SK-N-SH (cell line): ENCODE measurements around the gene GDPD2. TPM values are rescaled to one million over a fixed set of nuclear protein-coding genes. Genes with fewer than 3 reads are reported as not detected.

Experiments used
- CTCF ChIA-PET: fragments of 300-600, 350-600 bp; formaldehyde crosslinking; extraction: SDS; loops from one replicate; lab custom pipeline; 2021; lab: Yijun Ruan, JAX
- POLR2A ChIA-PET: fragments of 350-600 bp; sonication (Branson Sonifier 250); formaldehyde crosslinking; extraction: SDS; loops from one replicate; lab custom pipeline; 2020; ENCODE audit warnings: antibody characterized with exemption, inconsistent platforms; lab: Yijun Ruan, JAX
- DNase-seq: peaks from one replicate; pipeline ENCODE4 v3.0.0; 2012
- H2AFZ ChIP-seq: fragments of 200-600 bp; sonication (generic); 2 replicates; pipeline ENCODE4 v1.8.1; 2016; ENCODE audit warnings: antibody characterized with exemption, mild to moderate bottlenecking, low read depth
- H3F3A ChIP-seq: fragments of 200-600 bp; sonication (generic); replicated peaks from 2 replicates; pipeline ENCODE3; 2016; ENCODE audit warnings: antibody characterized with exemption, mild to moderate bottlenecking; ENCODE audit not compliant: insufficient read depth
- H3K27ac ChIP-seq, 2 experiments: fragments of 200-500 bp in 1 of 2; fragments of 200-600 bp in 1 of 2; sonication (Bioruptor generic) in 1 of 2; sonication (generic), shearing (Covaris generic) in 1 of 2; 2 replicates each; pipeline versions ENCODE4 v1.5.1 to v1.6.1; 2014 to 2016; ENCODE audit warnings: low read depth in 2 of 2, inconsistent platforms in 1 of 2, low read length in 1 of 2, mild to moderate bottlenecking in 1 of 2, mixed read lengths in 1 of 2
- H3K27me3 ChIP-seq: fragments of 200-600 bp; sonication (generic), shearing (Covaris generic); 2 replicates; pipeline ENCODE4 v1.6.1; 2016; ENCODE audit warnings: mixed run types; ENCODE audit not compliant: insufficient read depth
- H3K36me3 ChIP-seq, 2 experiments: fragments of 200-500 bp in 1 of 2; fragments of 200-600 bp in 1 of 2; sonication (Bioruptor generic) in 1 of 2; sonication (generic) in 1 of 2; replicated peaks in 1 of 2; 2 replicates each; pipeline versions ENCODE3 to v1.5.1; 2014 to 2016; ENCODE audit warnings: low read length in 1 of 2, mild to moderate bottlenecking in 1 of 2; ENCODE audit not compliant: insufficient read depth in 2 of 2, control insufficient read depth in 1 of 2
- H3K4me1 ChIP-seq, 2 experiments: fragments of 200-500 bp in 1 of 2; fragments of 200-600 bp in 1 of 2; sonication (Bioruptor generic) in 1 of 2; sonication (generic), shearing (Covaris generic) in 1 of 2; 2 replicates each; pipeline versions ENCODE4 v1.5.1 to v1.6.1; 2014 to 2016; ENCODE audit warnings: low read depth in 1 of 2, low read length in 1 of 2, mixed run types in 1 of 2; ENCODE audit not compliant: insufficient read depth in 2 of 2, control insufficient read depth in 1 of 2
- H3K4me2 ChIP-seq: fragments of 200-600 bp; sonication (generic), shearing (Covaris generic); 2 replicates; pipeline ENCODE4 v1.6.1; 2017; ENCODE audit warnings: mixed run types
- H3K4me3 ChIP-seq, 2 experiments: fragments of 200-500 bp in 1 of 2; fragments of 200-600 bp in 1 of 2; sonication (Bioruptor generic) in 1 of 2; sonication (generic), shearing (Covaris generic) in 1 of 2; 2 replicates each; pipeline versions ENCODE4 v1.5.1 to v1.8.1; 2014 to 2016; ENCODE audit warnings: low read depth in 2 of 2, inconsistent platforms in 1 of 2, low read length in 1 of 2, mild to moderate bottlenecking in 1 of 2, mixed read lengths in 1 of 2, moderate library complexity in 1 of 2
- H3K79me2 ChIP-seq: fragments of 200-600 bp; sonication (generic); 2 replicates; pipeline ENCODE4 v1.8.1; 2017; ENCODE audit warnings: mild to moderate bottlenecking; ENCODE audit not compliant: insufficient read depth
- H3K9ac ChIP-seq: fragments of 200-600 bp; sonication (generic); 2 replicates; pipeline ENCODE4 v1.6.1; 2017; ENCODE audit warnings: mixed run types
- H3K9me2 ChIP-seq: fragments of 200-600 bp; sonication (generic); 2 replicates; pipeline ENCODE4 v1.6.1; 2017; ENCODE audit warnings: mixed run types
- H3K9me3 ChIP-seq: fragments of 200-600 bp; sonication (generic); 2 replicates; pipeline ENCODE4 v1.6.1; 2017; ENCODE audit warnings: mixed run types, mild to moderate bottlenecking, moderate library complexity
- H4K20me1 ChIP-seq: fragments of 200-600 bp; sonication (generic); 2 replicates; pipeline ENCODE4 v1.6.1; 2017; ENCODE audit warnings: mild to moderate bottlenecking, mixed run types; ENCODE audit not compliant: insufficient read depth
- CHD2 ChIP-seq: fragments of 150-350 bp; IDR thresholded peaks from 2 replicates; pipeline ENCODE4 v1.6.1; 2018; ENCODE audit warnings: low read length; ENCODE audit not compliant: partially characterized antibody
- ELF1 ChIP-seq: IDR thresholded peaks from 2 replicates; pipeline ENCODE4 v1.4.0; 2012
- GABPA ChIP-seq: IDR thresholded peaks from 2 replicates; pipeline ENCODE4 v1.4.0; 2012; ENCODE audit warnings: low read depth, mild to moderate bottlenecking
- MAX ChIP-seq: IDR thresholded peaks from 2 replicates; pipeline ENCODE4 v1.4.0; 2012; ENCODE audit warnings: low read depth
- MEF2A ChIP-seq: IDR thresholded peaks from 2 replicates; pipeline ENCODE4 v1.4.0; 2012; ENCODE audit warnings: low read depth, borderline replicate concordance
- MXI1 ChIP-seq: IDR thresholded peaks from 2 replicates; pipeline ENCODE4 v1.6.1; 2012; ENCODE audit warnings: mild to moderate bottlenecking, low read depth, low read length, improper control_type of control experiment
- NRF1 ChIP-seq: IDR thresholded peaks from 2 replicates; pipeline ENCODE4 v1.6.1; 2012; ENCODE audit warnings: low read depth, mild to moderate bottlenecking, low read length
- PBX3 ChIP-seq: IDR thresholded peaks from 2 replicates; pipeline ENCODE4; 2012
- POLR2AphosphoS5 ChIP-seq: IDR thresholded peaks from 2 replicates; pipeline ENCODE4 v1.6.1; 2012; ENCODE audit warnings: low read depth, low read length
- RAD21 ChIP-seq: IDR thresholded peaks from 2 replicates; pipeline ENCODE4 v1.6.1; 2012; ENCODE audit warnings: mild to moderate bottlenecking, low read length
- RCOR1 ChIP-seq: fragments of 150-350 bp; IDR thresholded peaks from 2 replicates; pipeline ENCODE4 v1.6.1; 2017; ENCODE audit warnings: antibody characterized with exemption, low read length
- REST ChIP-seq: IDR thresholded peaks from 2 replicates; pipeline ENCODE4 v1.6.1; 2012; ENCODE audit warnings: mild to moderate bottlenecking, low read depth, low read length, moderate library complexity
- RXRA ChIP-seq: IDR thresholded peaks from 2 replicates; pipeline ENCODE4 v1.4.0; 2012; ENCODE audit warnings: low read depth, mild to moderate bottlenecking, borderline replicate concordance
- SIN3A ChIP-seq: IDR thresholded peaks from 2 replicates; pipeline ENCODE4 v1.6.1; 2012; ENCODE audit warnings: low read depth, mild to moderate bottlenecking, low read length, moderate library complexity, borderline replicate concordance
- TCF12 ChIP-seq: IDR thresholded peaks from 2 replicates; pipeline ENCODE4 v1.4.0; 2012
- TEAD4 ChIP-seq: IDR thresholded peaks from 2 replicates; pipeline ENCODE4 v1.4.0; 2012; ENCODE audit warnings: mild to moderate bottlenecking, borderline replicate concordance; ENCODE audit not compliant: insufficient read depth
- USF1 ChIP-seq: IDR thresholded peaks from 2 replicates; pipeline ENCODE4 v1.4.0; 2012; ENCODE audit warnings: low read depth, borderline replicate concordance
- YY1 ChIP-seq: IDR thresholded peaks from 2 replicates; pipeline ENCODE4 v1.4.0; 2012; ENCODE audit warnings: low read depth, mild to moderate bottlenecking
- ZBTB33 ChIP-seq: IDR thresholded peaks from 2 replicates; pipeline ENCODE4 v1.4.0; 2012; ENCODE audit warnings: low read depth, borderline replicate concordance
- WGBS: methylation state at CpG from one replicate; pipeline ENCODE4 v1.1.6; 2017; ENCODE audit warnings: low lambda C conversion rate; 5-methylcytosine and 5-hydroxymethylcytosine counted together
- polyA plus RNA-seq, 3 experiments: library from polyadenylated mRNA; depleted of rRNA; stranded (reverse); fragments of >200 nt; gene quantifications; 2 replicates each; pipeline ENCODE4 v1.2.3, GENCODE V29; 2012

Gene GDPD2
- polyA plus RNA-seq, 1 of the 3 experiments (the other 2 are of a cell fraction), result 0.08 TPM

GRCh38 chrX:70410921-70411320 lies 12.2 kb upstream of the GDPD2 start (continued):
- TF ChIP-seq RAD21, result no peak
- TF ChIP-seq MXI1, result no peak

- POLR2A ChIA-PET, result no interaction called here
- WGBS, result 75% methylated on average over 3 of the region's 3 CpGs
- TF ChIP-seq RCOR1 (no peak), MAX (no peak), NRF1 (no peak), RAD21 (no peak), RXRA (no peak), POLR2AphosphoS5 (no peak), YY1 (no peak), ZBTB33 (no peak), ELF1 (no peak), CHD2 (no peak), TCF12 (no peak), MEF2A (no peak), REST (no peak), TEAD4 (no peak), PBX3 (no peak), SIN3A (no peak), GABPA (no peak), USF1 (no peak)
These were observed 11.6 kb upstream of the GDPD2 start for GRCh38 chrX:70411475-70411874.

More at GRCh38 chrX:70411475-70411874, 11.6 kb upstream of the GDPD2 start:
- CTCF ChIA-PET, result no interaction called here
- Histone ChIP-seq H3K4me2 (no peak overlapping the region), H3K79me2 (no peaks in the 10 kb centered on the region), H3K9me3 (no peaks in the 10 kb centered on the region), H3K9me2 (no peaks in the 10 kb centered on the region), H4K20me1 (no peaks in the 10 kb centered on the region), H3K27ac (no peak overlapping the region), H2AFZ (no peak overlapping the region), H3K4me1 (no peaks in the 10 kb centered on the region), H3F3A (no peaks in the 10 kb centered on the region), H3K36me3 (peaks cover 4 to 7% of the 10 kb centered on the region in 2 experiments), H3K27me3 (no peaks in the 10 kb centered on the region), H3K9ac (no peak overlapping the region), H3K4me3 (no peak overlapping the region)
- no peak for DNase-seq
